ENCODE measurements around the gene TSPEAR. TPM values are rescaled to one million over a fixed set of nuclear protein-coding genes. Genes with fewer than 3 reads are reported as not detected.

Gene TSPEAR
- polyA plus RNA-seq, 1 of the 3 experiments (the other 2 are of a cell fraction) = 0.08 TPM

DNA sequence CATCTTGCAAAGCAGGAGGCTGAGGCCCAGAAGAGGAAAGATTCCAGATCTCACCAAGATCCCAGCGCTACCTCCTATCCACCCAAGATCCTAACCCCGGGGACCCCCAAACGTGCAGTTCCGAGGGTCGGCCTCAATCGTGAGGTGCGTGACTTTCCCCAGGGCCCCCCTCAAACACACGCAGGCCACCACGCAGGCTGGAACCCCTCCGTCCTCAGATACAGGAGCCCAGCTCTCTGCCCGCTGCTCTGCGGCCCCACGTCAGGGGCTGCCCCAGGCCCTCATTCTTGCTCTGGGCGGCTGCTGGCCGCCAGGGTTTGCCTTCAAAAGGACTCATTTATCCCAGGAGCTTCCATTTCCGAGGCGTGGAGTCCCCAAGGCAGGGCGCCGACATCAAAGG, 211.3 kb downstream of the TSPEAR start:
- Histone ChIP-seq H2AFZ (ENCODE audit: low read depth) (no peak overlapping the region), H4K20me1 (ENCODE audit: insufficient read depth) (no peaks in the 10 kb centered on the region), H3K27ac (ENCODE audit: low read depth in 2 of 2, low read length in 1 of 2) (no peak overlapping the region), H3K4me3 (ENCODE audit: low read depth in 2 of 2, low read length in 1 of 2) (no peak overlapping the region), H3K36me3 (replicated peaks in 1 of 2; ENCODE audit: control insufficient read depth in 1 of 2, insufficient read depth in 2 of 2, low read length in 1 of 2) (no peaks in the 10 kb centered on the region), H3K9me3 (no peaks in the 10 kb centered on the region), H3K9me2 (no peaks in the 10 kb centered on the region), H3K4me1 (ENCODE audit: control insufficient read depth in 1 of 2, insufficient read depth in 2 of 2, low read depth in 1 of 2, low read length in 1 of 2) (no peaks in the 10 kb centered on the region), H3K9ac (no peak overlapping the region), H3K27me3 (ENCODE audit: insufficient read depth) (peaks cover 25% of the 10 kb centered on the region), H3F3A (replicated peaks; ENCODE audit: insufficient read depth) (no peaks in the 10 kb centered on the region), H3K4me2 (no peak overlapping the region), H3K79me2 (ENCODE audit: insufficient read depth) (no peaks in the 10 kb centered on the region)
- 58% methylated on average over 13 of the region's 19 CpGs for WGBS (ENCODE audit: low lambda C conversion rate)
- POLR2A ChIA-PET = no interaction called here
- CTCF ChIA-PET = interaction anchor here (1.2 kb wide), 1 partner anchor 10 kb away, joined by 6 read pairs; no protein-coding TSS in a partner anchor
- DNase-seq = no peak
- TF ChIP-seq CHD2 (IDR thresholded peaks at IDR 0.05; ENCODE audit: low read length, partially characterized antibody) (no peak), RAD21 (IDR thresholded peaks at IDR 0.05; ENCODE audit: low read length) (no peak)

DNA sequence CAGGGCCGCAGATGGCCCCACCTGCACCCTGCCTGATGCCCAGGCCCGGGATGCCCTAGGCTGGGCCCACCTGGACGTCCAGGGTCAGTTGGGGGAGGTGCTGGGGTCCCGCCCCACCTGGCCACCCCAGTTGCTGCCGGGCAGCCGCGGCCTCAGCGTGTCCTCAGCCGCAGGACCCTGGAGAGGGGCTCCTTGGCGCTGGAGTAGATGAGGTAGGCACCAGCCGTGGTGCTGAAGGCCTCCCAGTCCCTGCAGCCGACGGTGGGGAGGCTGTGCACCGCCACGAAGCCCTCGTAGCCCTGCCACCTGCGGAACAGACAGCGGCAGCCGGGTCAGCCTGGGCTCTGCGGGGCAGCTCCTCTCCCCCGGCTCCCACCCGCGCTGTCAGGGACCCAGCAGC, 211.7 kb downstream of the TSPEAR start:
- CTCF ChIA-PET = interaction anchor here (1.2 kb wide), 1 partner anchor 11 kb away, joined by 6 read pairs; no protein-coding TSS in a partner anchor
- Histone ChIP-seq H3K9ac (no peak overlapping the region), H3K4me2 (no peak overlapping the region), H3K9me3 (no peaks in the 10 kb centered on the region), H2AFZ (ENCODE audit: low read depth) (no peak overlapping the region), H3K4me3 (ENCODE audit: low read depth in 2 of 2, low read length in 1 of 2) (no peak overlapping the region), H3F3A (replicated peaks; ENCODE audit: insufficient read depth) (no peaks in the 10 kb centered on the region), H3K27me3 (ENCODE audit: insufficient read depth) (peaks cover 25% of the 10 kb centered on the region), H3K36me3 (replicated peaks in 1 of 2; ENCODE audit: control insufficient read depth in 1 of 2, insufficient read depth in 2 of 2, low read length in 1 of 2) (no peaks in the 10 kb centered on the region), H3K9me2 (no peaks in the 10 kb centered on the region), H4K20me1 (ENCODE audit: insufficient read depth) (no peaks in the 10 kb centered on the region), H3K27ac (ENCODE audit: low read depth in 2 of 2, low read length in 1 of 2) (no peak overlapping the region), H3K79me2 (ENCODE audit: insufficient read depth) (no peaks in the 10 kb centered on the region), H3K4me1 (ENCODE audit: control insufficient read depth in 1 of 2, insufficient read depth in 2 of 2, low read depth in 1 of 2, low read length in 1 of 2) (no peaks in the 10 kb centered on the region)
- POLR2A ChIA-PET = no interaction called here
- TF ChIP-seq TCF12 (IDR thresholded peaks at IDR 0.05) (no peak), TAF1 (IDR thresholded peaks at IDR 0.05; ENCODE audit: borderline replicate concordance, low read depth, low read length) (no peak), GATA2 (CRISPR knock-in tag; IDR thresholded peaks at IDR 0.05) (no peak), EZH2phosphoT487 (IDR thresholded peaks at IDR 0.05; ENCODE audit: borderline replicate concordance, low read depth) (no peak), SMC3 (IDR thresholded peaks at IDR 0.05; ENCODE audit: low read depth, low read length) (no peak)
- TF ChIP-seq, protein P1, sequence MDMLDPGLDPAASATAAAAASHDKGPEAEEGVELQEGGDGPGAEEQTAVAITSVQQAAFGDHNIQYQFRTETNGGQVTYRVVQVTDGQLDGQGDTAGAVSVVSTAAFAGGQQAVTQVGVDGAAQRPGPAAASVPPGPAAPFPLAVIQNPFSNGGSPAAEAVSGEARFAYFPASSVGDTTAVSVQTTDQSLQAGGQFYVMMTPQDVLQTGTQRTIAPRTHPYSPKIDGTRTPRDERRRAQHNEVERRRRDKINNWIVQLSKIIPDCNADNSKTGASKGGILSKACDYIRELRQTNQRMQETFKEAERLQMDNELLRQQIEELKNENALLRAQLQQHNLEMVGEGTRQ (IDR thresholded peaks at IDR 0.05; ENCODE audit: borderline replicate concordance, low read depth, low read length) = no peak
- TF ChIP-seq, protein P2, sequence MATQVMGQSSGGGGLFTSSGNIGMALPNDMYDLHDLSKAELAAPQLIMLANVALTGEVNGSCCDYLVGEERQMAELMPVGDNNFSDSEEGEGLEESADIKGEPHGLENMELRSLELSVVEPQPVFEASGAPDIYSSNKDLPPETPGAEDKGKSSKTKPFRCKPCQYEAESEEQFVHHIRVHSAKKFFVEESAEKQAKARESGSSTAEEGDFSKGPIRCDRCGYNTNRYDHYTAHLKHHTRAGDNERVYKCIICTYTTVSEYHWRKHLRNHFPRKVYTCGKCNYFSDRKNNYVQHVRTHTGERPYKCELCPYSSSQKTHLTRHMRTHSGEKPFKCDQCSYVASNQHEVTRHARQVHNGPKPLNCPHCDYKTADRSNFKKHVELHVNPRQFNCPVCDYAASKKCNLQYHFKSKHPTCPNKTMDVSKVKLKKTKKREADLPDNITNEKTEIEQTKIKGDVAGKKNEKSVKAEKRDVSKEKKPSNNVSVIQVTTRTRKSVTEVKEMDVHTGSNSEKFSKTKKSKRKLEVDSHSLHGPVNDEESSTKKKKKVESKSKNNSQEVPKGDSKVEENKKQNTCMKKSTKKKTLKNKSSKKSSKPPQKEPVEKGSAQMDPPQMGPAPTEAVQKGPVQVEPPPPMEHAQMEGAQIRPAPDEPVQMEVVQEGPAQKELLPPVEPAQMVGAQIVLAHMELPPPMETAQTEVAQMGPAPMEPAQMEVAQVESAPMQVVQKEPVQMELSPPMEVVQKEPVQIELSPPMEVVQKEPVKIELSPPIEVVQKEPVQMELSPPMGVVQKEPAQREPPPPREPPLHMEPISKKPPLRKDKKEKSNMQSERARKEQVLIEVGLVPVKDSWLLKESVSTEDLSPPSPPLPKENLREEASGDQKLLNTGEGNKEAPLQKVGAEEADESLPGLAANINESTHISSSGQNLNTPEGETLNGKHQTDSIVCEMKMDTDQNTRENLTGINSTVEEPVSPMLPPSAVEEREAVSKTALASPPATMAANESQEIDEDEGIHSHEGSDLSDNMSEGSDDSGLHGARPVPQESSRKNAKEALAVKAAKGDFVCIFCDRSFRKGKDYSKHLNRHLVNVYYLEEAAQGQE (IDR thresholded peaks at IDR 0.05; ENCODE audit: low read depth, low read length) = peak; percentile 80; the same call in 1 of the 2 replicates
- TF ChIP-seq, protein P3, sequence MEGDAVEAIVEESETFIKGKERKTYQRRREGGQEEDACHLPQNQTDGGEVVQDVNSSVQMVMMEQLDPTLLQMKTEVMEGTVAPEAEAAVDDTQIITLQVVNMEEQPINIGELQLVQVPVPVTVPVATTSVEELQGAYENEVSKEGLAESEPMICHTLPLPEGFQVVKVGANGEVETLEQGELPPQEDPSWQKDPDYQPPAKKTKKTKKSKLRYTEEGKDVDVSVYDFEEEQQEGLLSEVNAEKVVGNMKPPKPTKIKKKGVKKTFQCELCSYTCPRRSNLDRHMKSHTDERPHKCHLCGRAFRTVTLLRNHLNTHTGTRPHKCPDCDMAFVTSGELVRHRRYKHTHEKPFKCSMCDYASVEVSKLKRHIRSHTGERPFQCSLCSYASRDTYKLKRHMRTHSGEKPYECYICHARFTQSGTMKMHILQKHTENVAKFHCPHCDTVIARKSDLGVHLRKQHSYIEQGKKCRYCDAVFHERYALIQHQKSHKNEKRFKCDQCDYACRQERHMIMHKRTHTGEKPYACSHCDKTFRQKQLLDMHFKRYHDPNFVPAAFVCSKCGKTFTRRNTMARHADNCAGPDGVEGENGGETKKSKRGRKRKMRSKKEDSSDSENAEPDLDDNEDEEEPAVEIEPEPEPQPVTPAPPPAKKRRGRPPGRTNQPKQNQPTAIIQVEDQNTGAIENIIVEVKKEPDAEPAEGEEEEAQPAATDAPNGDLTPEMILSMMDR (IDR thresholded peaks at IDR 0.05) = no peak
- WGBS (ENCODE audit: low lambda C conversion rate) = 87% methylated on average over 6 of the region's 23 CpGs
- DNase-seq = no peak

Data from SK-N-SH (cell line).